ENCODE results near the gene LEF1.

LEF1 gene

DNA sequence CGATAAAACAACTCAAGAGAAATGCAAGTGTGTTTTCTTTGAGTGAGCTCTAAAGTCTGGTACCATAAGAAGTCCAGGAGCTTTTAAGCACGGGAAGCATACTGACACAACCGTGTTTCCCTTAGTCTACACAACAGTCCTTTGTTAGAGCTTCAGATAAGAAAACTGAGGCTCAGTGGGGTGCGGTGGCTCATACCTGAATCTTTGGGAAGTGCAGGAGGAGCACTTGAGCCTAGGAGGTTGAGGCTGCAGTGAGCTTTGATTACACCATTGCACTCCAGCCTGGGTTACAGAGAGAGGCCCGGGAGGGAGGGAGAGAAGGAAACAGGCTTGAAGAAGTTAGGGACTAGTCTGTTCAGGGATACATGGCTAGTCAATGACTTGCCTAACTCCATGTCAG is 21.9 kb downstream of the LEF1 start:
- DNase-seq = no peak

- DNase-seq = no peak
Measured at GRCh38 chr4:108146336-108146735, 22.4 kb downstream of the LEF1 start.

DNA sequence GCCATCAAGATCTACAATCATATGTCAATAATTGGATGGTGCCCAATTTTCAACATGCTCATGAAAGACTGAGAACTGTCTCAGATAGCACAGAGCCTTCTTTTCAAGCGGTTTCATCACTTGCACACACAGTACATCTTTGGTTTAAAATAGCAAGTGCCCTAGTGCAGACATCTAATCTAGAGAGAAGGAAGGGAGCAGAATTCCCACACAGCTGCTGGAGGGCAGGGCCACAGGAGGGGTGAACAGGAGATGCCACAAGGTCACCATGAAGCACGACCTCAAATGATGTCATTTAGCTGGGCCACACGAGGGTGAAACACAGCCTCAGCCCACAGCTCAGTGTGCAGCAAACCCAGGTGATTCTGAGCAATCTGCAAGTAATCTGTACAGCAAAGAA is 24.3 kb downstream of the LEF1 start:
- no peak for DNase-seq

GRCh38 chr4:108143515-108143914 is 25.2 kb downstream of the LEF1 start:
- no peak for DNase-seq

DNA sequence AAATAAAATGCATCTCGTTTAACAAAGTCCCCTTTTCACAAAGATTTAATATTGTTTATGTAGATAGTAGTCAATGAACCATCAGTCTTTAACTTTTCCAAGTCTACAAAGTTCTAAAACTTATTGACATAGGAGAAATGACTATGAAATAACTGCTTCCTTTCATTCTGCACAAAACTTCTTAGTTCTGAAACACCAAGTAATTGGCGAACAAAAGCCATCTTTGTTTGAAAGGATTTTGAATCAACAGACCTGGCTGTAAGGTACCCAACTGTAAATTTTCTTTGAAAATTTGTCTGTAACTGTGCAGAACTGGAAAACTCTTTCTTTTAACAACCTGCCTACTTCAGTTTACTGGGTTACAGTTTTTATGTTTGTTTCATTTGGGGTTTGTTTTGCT is 25.9 kb downstream of the LEF1 start:
- DNase-seq = no peak

DNA sequence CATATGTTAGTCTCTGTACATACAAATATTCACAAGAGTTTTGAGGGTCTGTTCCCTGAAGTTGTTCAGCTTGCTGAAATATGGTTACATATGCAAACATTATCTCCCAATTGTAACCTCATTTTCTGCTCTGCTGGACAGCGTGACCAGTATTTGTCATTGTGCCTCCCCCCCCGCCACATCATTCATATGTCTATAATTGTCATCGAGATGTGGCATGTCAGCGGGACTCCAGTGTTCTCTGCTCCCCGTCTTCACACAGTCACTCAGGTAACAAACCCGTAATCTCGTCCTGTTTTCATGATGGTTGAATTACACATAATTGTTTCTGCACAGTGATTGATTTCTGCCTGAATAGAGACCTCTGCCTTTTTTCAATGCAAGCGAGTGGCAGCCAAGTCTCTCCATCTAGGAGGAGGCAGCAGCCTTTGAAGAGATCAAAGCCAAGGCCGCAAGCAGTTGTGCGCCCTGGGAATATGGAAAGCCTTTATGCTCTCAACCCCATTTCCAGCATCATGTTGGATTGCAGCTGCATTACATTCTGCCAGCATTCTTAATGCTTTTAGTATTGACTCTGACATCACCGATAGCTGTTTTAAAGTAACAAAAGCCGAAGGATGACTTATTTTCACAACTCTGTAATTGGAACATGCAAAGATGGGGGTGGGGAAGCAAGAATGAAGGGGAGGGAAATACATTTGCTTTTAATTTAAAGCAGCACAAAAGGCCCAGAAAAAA is 27.4 kb downstream of the LEF1 start:
- DNase-seq = no peak

DNA sequence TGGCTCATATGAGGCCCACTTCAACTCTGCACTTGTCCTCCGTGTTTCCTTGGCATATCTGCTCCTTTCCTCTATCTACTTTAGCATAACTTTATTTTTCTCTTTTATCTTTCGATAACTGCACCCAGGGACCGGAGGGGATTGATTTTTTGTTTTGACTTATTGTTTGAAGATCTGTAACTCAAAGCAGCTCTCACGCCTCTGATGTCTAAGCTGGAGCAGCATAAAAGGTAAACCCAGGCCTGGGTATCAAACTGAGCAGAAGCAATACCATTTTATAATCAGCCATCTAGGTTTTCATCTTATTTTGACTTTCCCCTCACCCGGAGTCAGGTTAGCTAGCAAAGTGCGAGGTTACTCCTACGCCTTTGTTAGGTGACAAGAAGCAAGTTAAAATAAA is 28.4 kb downstream of the LEF1 start:
- DNase-seq = no peak

DNA sequence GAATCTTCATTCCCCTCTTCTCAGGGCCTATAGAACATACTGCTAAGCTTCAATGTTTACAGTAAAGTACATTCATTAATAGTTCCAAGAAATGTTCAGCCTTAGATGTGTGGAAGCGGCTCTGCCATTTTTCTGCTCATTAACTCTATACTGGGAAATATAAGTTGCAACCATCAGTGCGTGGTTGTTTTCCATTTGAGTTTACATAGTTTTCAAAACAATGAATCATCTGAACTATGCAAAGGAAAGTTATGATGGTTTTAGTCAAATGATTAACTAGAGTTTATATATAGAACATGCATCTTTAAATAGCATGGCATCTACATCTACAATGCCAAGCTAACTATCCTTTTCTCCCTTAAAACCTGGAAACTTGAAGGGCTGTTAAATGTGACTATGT is 29.6 kb downstream of the LEF1 start:
- no peak for DNase-seq

- DNase-seq = no peak
Measured at GRCh38 chr4:108135549-108136209, 33.1 kb downstream of the LEF1 start.

- DNase-seq = no peak
Measured at GRCh38 chr4:108130955-108131354, 37.8 kb downstream of the LEF1 start.

- DNase-seq = no peak
Measured at GRCh38 chr4:108129196-108129595, 39.5 kb downstream of the LEF1 start.

- no peak for DNase-seq
Measured at GRCh38 chr4:108126806-108127205, 41.9 kb downstream of the LEF1 start.

GRCh38 chr4:108120789-108121188 is 47.9 kb downstream of the LEF1 start:
- DNase-seq = no peak

GRCh38 chr4:108119199-108119800 is 49.4 kb downstream of the LEF1 start:
- no peak for DNase-seq

DNA sequence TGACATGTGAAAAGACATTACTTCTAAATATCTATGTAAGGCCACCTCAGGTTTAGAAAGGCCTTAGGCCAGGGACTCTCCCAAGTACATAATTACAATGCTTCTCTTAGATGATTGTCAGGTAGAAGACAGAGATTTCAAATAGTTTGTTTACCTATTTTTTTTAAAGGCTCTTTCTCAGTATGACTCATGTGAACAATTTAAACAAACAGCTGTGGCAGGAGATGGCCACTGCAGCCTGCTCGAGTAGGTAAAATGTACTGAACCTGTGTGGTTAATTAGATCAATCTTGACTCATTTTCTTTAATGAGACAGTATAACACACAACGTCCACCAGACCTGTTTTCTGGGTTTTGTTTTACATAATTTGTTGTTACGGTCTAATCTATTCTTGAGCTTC is 50.2 kb downstream of the LEF1 start:
- no peak for DNase-seq

DNA sequence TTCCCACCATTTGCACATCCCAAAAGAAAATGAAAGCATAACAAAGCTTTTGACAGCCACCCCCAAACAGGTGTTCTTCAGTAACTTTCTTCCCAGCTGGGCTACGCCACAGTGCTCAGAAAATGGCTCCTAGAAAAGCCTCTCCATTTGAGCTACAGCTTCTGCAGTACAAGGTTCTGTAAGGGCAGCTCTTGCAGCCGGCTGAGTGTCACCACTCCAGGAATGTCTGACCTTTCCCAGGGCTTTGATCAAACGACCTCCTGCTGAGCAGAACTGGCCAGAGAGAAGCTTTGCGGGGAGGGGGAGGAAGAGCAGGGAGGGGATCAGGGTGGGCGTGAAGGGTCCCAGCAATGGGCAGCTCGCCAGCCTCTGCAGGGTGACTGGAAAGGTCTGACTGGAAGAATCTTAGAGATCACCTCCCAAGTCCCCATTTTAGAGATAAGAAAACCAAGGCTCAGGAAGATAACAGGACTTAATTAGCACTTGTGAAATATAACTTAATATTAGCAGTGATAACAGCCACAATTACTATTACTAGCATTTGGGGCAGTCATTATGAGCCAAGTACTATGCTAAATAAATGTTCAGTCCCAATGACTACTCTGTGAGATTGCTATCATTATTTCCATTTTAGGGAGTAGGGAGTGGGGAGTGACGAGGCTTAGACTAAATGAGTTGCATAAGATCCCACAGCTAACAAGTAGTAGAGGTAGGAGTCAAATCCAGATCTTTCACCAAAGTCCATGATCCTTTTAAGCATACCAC is 51.1 kb downstream of the LEF1 start:
- no peak for DNase-seq

- no peak for DNase-seq
Measured at GRCh38 chr4:108116423-108117168, 52.1 kb downstream of the LEF1 start.

GRCh38 chr4:108115168-108115526 is 53.6 kb downstream of the LEF1 start:
- no peak for DNase-seq

DNA sequence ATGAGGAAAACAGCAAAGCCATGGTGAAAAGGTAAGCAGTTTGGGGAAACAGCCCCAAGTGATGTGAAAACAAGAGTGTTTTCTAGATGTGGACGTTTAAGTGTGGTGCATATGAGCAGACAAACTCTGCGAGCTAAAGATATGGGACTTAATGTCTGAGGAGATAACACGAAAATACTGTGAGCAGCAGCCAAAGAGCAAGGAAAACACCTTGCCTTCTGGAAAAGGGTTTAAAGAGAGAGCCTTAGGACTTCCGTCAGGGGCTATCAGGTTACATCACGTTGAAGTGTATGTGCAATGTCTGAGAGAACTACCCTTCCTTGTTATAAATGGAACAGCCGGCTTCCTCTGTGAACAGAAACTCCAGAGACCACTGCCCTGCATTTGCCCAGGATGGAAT is 54.2 kb downstream of the LEF1 start:
- DNase-seq = no peak

- DNase-seq = peak; percentile 67
Measured at GRCh38 chr4:108113229-108113628, 55.5 kb downstream of the LEF1 start.

GRCh38 chr4:108111781-108112180 is 57.0 kb downstream of the LEF1 start:
- no peak for DNase-seq

GRCh38 chr4:108110450-108110849 is 58.3 kb downstream of the LEF1 start:
- no peak for DNase-seq

DNA sequence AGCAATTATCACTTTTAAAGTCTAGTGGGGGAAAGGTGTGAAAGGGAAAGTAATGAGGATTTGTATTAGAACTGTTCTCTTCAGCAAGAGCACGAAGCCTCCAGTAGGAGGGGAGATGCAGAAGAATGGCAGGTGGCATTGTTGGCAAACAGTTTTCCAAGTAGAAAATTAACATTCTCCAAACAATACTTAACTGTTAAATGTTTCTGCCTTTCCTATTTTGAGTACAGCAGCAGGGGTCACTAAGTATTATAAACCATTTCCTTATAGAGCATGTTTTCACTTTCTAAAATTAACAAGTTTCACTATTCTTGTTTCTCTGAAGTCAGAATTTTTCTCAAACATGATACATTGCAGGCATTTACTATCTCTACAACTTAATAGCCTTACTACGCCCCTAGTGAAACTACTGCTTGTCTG is 58.7 kb downstream of the LEF1 start:
- no peak for DNase-seq

Measured in activated CD8-positive, alpha-beta memory T cell treated with anti-CD3 and anti-CD28 coated beads for 24 hours (primary cell).